ENCODE data around the gene TENM4.

GRCh38 chr11:78790784-78791183 is 650.0 kb downstream of the TENM4 start:
- no peak for TF ChIP-seq BHLHE40 (IDR thresholded peaks at IDR 0.05; ENCODE audit: borderline replicate concordance in 1 of 2, low read depth in 2 of 2, low read length in 1 of 2)
- no peak for TF ChIP-seq HCFC1 (IDR thresholded peaks at IDR 0.05; ENCODE audit: low read length)
- TF ChIP-seq CTCF (IDR thresholded peaks at IDR 0.05 in 2 of 3, conservative IDR thresholded peaks at IDR 0.05 in 1 of 3; ENCODE audit: control insufficient read depth in 2 of 3, extremely low read depth in 1 of 3, insufficient read depth in 1 of 3, low read depth in 3 of 3, low read length in 3 of 3), result no peak
- no peak for TF ChIP-seq ETV6 (conservative IDR thresholded peaks at IDR 0.05 in 1 of 2, IDR thresholded peaks at IDR 0.05 in 1 of 2; ENCODE audit: borderline replicate concordance in 1 of 2, low read depth in 1 of 2)
